Breast epithelium (tissue), 4 donors: Measurements from ENCODE around the gene RPEL1. TPM values are rescaled to one million over a fixed set of nuclear protein-coding genes. Genes with fewer than 3 reads are reported as not detected.
"Not testable (repeated sequence)": the region's sequence is repeated elsewhere in the genome, so short reads cannot be mapped to it uniquely, and the experiment has no call there.

Experiments
- DNase-seq, 2 donors: peaks; one replicate each; pipeline ENCODE4 v3.0.0-alpha.2; 2019; ENCODE audit warnings: low spot score in 2 of 2
- H3K27ac ChIP-seq, 2 donors: fragments of 200-600 bp; sonication (generic) in 1 of 2; one replicate each; pipeline ENCODE4 v1.5.1; 2016 to 2019; ENCODE audit warnings: mild to moderate bottlenecking in 1 of 2
- H3K27me3 ChIP-seq, 2 donors: fragments of 200-600 bp; sonication (generic) in 1 of 2; one replicate each; pipeline versions ENCODE4 v1.5.1 to v1.6.0; 2017 to 2019; ENCODE audit warnings: control low read depth in 1 of 2, mild to moderate bottlenecking in 1 of 2
- H3K36me3 ChIP-seq: fragments of 200-600 bp; one replicate; pipeline ENCODE4 v1.5.1; 2019
- H3K4me1 ChIP-seq, 2 donors: fragments of 200-600 bp; sonication (generic); one replicate each; pipeline ENCODE4 v1.5.1; 2016 to 2019; ENCODE audit warnings: control low read depth in 1 of 2
- H3K4me3 ChIP-seq, 3 donors: fragments of 200-600 bp; sonication (generic); 1 replicate in 2 of 3; 2 replicates in 1 of 3; pipeline ENCODE4 v1.5.1; 2016 to 2019; ENCODE audit warnings: mild to moderate bottlenecking in 3 of 3, moderate library complexity in 2 of 3
- H3K9me3 ChIP-seq, 2 donors: fragments of 200-600 bp; sonication (generic) in 1 of 2; one replicate each; pipeline ENCODE4 v1.5.1; 2016 to 2019; ENCODE audit warnings: control low read depth in 1 of 2
- POLR2A ChIP-seq: fragments of 450-650 bp; IDR thresholded peaks from one replicate; pipeline ENCODE4 v1.6.1; 2016; ENCODE audit warnings: antibody characterized with exemption, mild to moderate bottlenecking, moderate library complexity
- POLR2AphosphoS5 ChIP-seq, 3 donors: sonication (generic); formaldehyde crosslinking; IDR thresholded peaks; one replicate each; pipeline ENCODE4 v1.6.1; 2017; ENCODE audit warnings: antibody characterized with exemption in 3 of 3
- intact Hi-C: fragments of 100-400 bp; cut with DNase I; formaldehyde crosslinking; loops from one replicate; pipeline ENCODE4 v1.15.1; 2023; ENCODE audit warnings: low total_unique reads
- total RNA-seq, 3 donors: library from RNA; depleted of rRNA; stranded (reverse); fragments of >200 nt; gene quantifications; one replicate each; pipeline ENCODE4 v1.1.0, GENCODE V29; 2016
- TF ChIP-seq, protein P1 (sequence below), 3 donors: fragments of 450-650 bp; IDR thresholded peaks; one replicate each; pipeline ENCODE4 v1.5.1; 2016 to 2017; ENCODE audit warnings: antibody characterized with exemption in 3 of 3, mild to moderate bottlenecking in 3 of 3, moderate library complexity in 3 of 3

The RPEL1 gene
- total RNA-seq, 3 donors from 2014 or later = 0.33 TPM; not detected in 2

DNA sequence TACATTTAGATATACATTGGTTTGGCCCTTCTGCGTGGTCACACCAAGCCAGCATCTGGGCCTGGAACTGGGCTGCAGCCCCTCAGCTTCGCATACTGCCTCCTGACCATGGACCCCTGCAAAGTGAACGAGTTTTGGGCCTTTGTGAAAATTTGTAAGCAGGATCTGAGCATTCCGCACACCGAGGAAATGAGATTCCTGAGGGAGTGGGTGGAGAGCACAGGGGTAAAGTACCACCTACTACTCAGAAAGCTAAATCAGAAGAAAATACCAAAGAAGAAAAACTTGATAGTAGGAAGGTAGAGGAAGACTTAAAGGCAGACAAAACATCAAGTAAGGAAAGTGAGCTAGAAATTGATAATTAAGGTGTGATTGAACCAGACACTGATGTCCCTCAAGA, 30.1 kb upstream of the RPEL1 start:
- no peak for DNase-seq
- no peak for TF ChIP-seq POLR2A
- TF ChIP-seq, protein P1, sequence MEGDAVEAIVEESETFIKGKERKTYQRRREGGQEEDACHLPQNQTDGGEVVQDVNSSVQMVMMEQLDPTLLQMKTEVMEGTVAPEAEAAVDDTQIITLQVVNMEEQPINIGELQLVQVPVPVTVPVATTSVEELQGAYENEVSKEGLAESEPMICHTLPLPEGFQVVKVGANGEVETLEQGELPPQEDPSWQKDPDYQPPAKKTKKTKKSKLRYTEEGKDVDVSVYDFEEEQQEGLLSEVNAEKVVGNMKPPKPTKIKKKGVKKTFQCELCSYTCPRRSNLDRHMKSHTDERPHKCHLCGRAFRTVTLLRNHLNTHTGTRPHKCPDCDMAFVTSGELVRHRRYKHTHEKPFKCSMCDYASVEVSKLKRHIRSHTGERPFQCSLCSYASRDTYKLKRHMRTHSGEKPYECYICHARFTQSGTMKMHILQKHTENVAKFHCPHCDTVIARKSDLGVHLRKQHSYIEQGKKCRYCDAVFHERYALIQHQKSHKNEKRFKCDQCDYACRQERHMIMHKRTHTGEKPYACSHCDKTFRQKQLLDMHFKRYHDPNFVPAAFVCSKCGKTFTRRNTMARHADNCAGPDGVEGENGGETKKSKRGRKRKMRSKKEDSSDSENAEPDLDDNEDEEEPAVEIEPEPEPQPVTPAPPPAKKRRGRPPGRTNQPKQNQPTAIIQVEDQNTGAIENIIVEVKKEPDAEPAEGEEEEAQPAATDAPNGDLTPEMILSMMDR (IDR thresholded peaks at IDR 0.05) = no peak
- TF ChIP-seq POLR2AphosphoS5 (IDR thresholded peaks at IDR 0.05) = no peak
- H3K9me3 ChIP-seq = peaks cover 0 to 5% of the 10 kb centered on the region in 2 donors
- H3K36me3 ChIP-seq = no peaks in the 10 kb centered on the region
- H3K27ac ChIP-seq = no peak overlapping the region
- no peak overlapping the region for H3K4me3 ChIP-seq
- intact Hi-C loops = no loop called here
- H3K27me3 ChIP-seq = no peaks in the 10 kb centered on the region
- H3K4me1 ChIP-seq = no peaks in the 10 kb centered on the region

DNA sequence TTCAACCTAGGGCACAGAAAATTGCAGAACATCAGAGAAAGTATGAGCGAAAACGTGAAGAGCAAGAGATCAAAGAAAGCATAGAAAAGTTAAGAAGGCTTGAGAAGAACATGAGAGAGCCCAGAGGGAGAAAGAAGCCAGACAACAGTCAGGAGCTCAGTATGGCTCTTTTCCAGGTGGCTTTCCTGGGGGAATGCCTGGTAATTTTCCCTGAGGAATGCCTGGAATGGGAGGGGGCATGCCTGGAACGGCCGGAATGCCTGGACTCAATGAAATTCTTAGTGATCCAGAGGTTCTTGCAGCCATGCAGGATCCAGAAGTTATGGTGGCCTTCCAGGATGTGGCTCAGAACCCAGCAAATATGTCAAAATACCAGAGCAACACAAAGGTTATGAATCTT, 29.3 kb upstream of the RPEL1 start:
- not testable (repeated sequence) for H3K4me3 ChIP-seq

DNA sequence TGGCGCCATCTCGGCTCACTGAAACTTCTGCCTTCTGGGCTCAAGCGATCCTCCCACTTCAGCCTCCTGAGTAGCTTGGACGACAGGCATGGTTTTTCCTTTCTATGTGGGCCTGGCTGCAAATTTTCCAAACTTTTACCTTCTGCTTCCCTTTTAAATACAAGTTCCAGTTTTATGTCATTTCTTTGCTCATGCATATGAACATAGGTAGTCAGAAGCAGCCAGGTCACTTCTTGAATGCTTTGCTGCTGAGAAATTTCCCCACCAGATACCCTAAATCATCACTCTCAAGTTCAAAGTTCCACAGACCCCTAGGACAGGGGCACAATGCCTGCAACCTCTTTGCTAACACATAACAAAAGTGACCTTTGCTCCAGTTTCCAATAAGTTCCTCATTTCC, 21.6 kb upstream of the RPEL1 start:
- Histone ChIP-seq H3K4me1 (no peaks in the 10 kb centered on the region), H3K4me3 (no peak overlapping the region), H3K27me3 (no peaks in the 10 kb centered on the region), H3K27ac (no peak overlapping the region), H3K36me3 (no peaks in the 10 kb centered on the region), H3K9me3 (peaks cover 22 to 23% of the 10 kb centered on the region in 2 donors)
- no peak for DNase-seq
- intact Hi-C loops = no loop called here
- TF ChIP-seq, protein P1 (IDR thresholded peaks at IDR 0.05) = no peak

More for the DNA sequence above, 29.3 kb upstream of the RPEL1 start:
- DNase-seq, H3K36me3 ChIP-seq, H3K27ac ChIP-seq, H3K4me1 ChIP-seq, H3K9me3 ChIP-seq, intact Hi-C loops, H3K27me3 ChIP-seq: not testable (repeated sequence)

DNA sequence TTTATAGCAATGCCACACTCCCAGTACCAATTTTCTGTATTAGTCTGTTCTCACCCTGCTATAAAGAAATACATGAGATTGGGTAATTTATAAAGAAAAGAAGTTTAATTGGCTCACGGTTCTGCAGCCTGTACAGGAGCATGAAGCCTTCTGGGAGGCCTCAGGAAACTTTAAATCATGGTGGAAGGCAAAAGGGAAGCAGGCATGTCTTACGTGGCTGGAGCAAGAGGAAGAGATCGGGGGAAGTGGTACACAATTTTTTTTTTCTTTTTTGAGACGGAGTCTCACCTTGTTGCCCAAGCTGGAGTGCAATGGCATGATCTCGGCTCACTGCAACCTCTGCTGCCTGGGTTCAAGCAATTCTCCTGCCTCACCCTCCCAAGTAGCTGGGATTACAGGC, 21.0 kb upstream of the RPEL1 start:
- H3K27ac ChIP-seq, H3K36me3 ChIP-seq, DNase-seq, H3K4me1 ChIP-seq, H3K4me3 ChIP-seq, intact Hi-C loops, H3K27me3 ChIP-seq: not testable (repeated sequence)
- H3K9me3 ChIP-seq = peaks cover 22 to 23% of the 10 kb centered on the region in 2 donors

DNA sequence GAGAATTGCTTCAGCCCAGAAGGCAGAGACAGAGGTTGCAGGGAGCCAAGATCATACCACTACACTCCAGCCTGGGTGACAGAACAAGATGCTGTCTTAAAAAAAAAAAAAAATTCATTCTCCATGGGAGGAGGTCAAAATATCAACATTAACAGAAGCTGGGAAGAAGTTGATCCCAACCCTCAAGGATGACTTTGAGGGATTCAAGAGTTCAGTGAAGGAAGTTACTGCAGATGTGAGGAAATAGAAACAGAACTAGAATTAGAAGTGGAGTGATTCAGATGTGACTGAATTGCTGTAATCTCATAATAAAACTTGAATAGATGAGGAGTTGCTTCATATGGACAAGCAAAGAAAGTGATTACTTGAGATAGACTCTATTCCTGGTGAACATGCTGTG, 19.7 kb upstream of the RPEL1 start:
- no peaks in the 10 kb centered on the region for H3K36me3 ChIP-seq
- TF ChIP-seq POLR2A (no peak), POLR2AphosphoS5 (IDR thresholded peaks at IDR 0.05) (no peak)
- TF ChIP-seq, protein P1 (IDR thresholded peaks at IDR 0.05) = no peak
- H3K27ac ChIP-seq = no peak overlapping the region
- H3K9me3 ChIP-seq = peaks cover 22 to 23% of the 10 kb centered on the region in 2 donors
- H3K4me1 ChIP-seq = no peaks in the 10 kb centered on the region
- DNase-seq = no peak
- no peaks in the 10 kb centered on the region for H3K27me3 ChIP-seq
- no peak overlapping the region for H3K4me3 ChIP-seq
- intact Hi-C loops = no loop called here

DNA sequence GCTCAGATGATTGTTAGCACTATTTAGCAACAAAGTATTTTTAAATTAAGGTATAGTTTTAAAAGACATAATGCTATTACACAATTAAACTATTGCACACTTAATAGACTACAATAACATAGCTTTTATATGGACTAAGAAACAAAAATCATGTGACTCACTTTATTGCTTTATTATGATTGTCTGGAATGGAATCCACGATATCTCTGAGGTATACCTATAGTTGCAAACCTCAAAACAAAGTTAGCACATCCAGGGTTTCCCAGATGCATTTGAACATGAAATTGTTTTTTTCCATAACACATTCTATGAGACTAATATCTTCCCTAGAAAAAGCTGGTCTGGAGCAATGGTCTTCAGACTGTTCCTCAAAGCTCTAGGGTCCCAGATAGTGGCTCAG, 18.3 kb upstream of the RPEL1 start:
- Histone ChIP-seq H3K27ac (no peak overlapping the region), H3K4me1 (no peaks in the 10 kb centered on the region)
- intact Hi-C loops = no loop called here

More for the DNA sequence above, 18.3 kb upstream of the RPEL1 start:
- DNase-seq = no peak
- H3K4me3 ChIP-seq = no peak overlapping the region
- H3K36me3 ChIP-seq = no peaks in the 10 kb centered on the region
- peaks cover 22 to 23% of the 10 kb centered on the region in 2 donors for H3K9me3 ChIP-seq
- no peaks in the 10 kb centered on the region for H3K27me3 ChIP-seq
- TF ChIP-seq POLR2AphosphoS5 (IDR thresholded peaks at IDR 0.05) = no peak
- TF ChIP-seq, protein P1 (IDR thresholded peaks at IDR 0.05) = no peak
- TF ChIP-seq POLR2A = no peak
